ENCODE measurements around the gene MVB12B. TPM values are rescaled to one million over a fixed set of nuclear protein-coding genes. Genes with fewer than 3 reads are reported as not detected.

The MVB12B gene
- total RNA-seq, 1 experiment from 2014 or later: 10.9 TPM

GRCh38 chr9:126420135-126420534, 93.5 kb downstream of the MVB12B start:
- no peak overlapping the region for H3K9ac ChIP-seq (ENCODE audit: low read length)
- no TSS peak for BruUV-seq (replicated peaks)
- POLR2A ChIA-PET: no interaction called here
- CTCF ChIA-PET: no interaction called here
- no peak for ATAC-seq
- TF ChIP-seq RAD21 (IDR thresholded peaks at IDR 0.05; ENCODE audit: low read depth): no peak
- no peak for TF ChIP-seq ZFX (IDR thresholded peaks at IDR 0.05)
- TF ChIP-seq JUND (IDR thresholded peaks at IDR 0.05): no peak
- TF ChIP-seq SRF (IDR thresholded peaks at IDR 0.05; ENCODE audit: low read depth): no peak
- no peak for TF ChIP-seq ELF1 (IDR thresholded peaks at IDR 0.05; ENCODE audit: borderline replicate concordance, low read depth)
- TF ChIP-seq CEBPB (IDR thresholded peaks at IDR 0.05; ENCODE audit: low read depth): no peak
- TF ChIP-seq SIN3A (IDR thresholded peaks at IDR 0.05; ENCODE audit: low read depth): no peak
- TF ChIP-seq EZH2 (IDR thresholded peaks at IDR 0.05): no peak
- TF ChIP-seq EZH2phosphoT487 (IDR thresholded peaks at IDR 0.05; ENCODE audit: borderline replicate concordance): no peak
- no peak for TF ChIP-seq YY1 (IDR thresholded peaks at IDR 0.05; ENCODE audit: extremely low read depth, insufficient replicate concordance, low read depth, low read length)
- TF ChIP-seq FOSL1 (IDR thresholded peaks at IDR 0.05; ENCODE audit: low read depth): no peak
- TF ChIP-seq EGR1 (IDR thresholded peaks at IDR 0.05; ENCODE audit: low read depth): no peak
- no peak for TF ChIP-seq TCF7L2 (IDR thresholded peaks at IDR 0.05; ENCODE audit: borderline replicate concordance, extremely low read depth, insufficient read depth, insufficient read length)
- no peak for TF ChIP-seq REST (IDR thresholded peaks at IDR 0.05; ENCODE audit: low read depth)
- no peak for TF ChIP-seq CBX3 (IDR thresholded peaks at IDR 0.05; ENCODE audit: low read depth)
- no peak for TF ChIP-seq POLR2A (IDR thresholded peaks at IDR 0.05; ENCODE audit: borderline replicate concordance, extremely low read depth, insufficient read depth, insufficient read length)
- TF ChIP-seq ZBTB33 (IDR thresholded peaks at IDR 0.05; ENCODE audit: extremely low read depth, insufficient replicate concordance, low read length): no peak
- TF ChIP-seq ATF3 (IDR thresholded peaks at IDR 0.05): no peak
- H3K27me3 ChIP-seq (ENCODE audit: insufficient read depth, low read length): no peaks in the 10 kb centered on the region
- H2AFZ ChIP-seq (ENCODE audit: low read depth, low read length, poor library complexity, severe bottlenecking): no peak overlapping the region
- H3K4me2 ChIP-seq (ENCODE audit: low read length): 0 out of 2 replicates have a peak overlapping the region, but pooled peaks have one; percentile 50
- no peak for DNase-seq (ENCODE audit: low read depth, low spot score)
- H3K9me2 ChIP-seq (ENCODE audit: insufficient read depth): no peaks in the 10 kb centered on the region
- no peaks in the 10 kb centered on the region for H4K20me1 ChIP-seq (ENCODE audit: insufficient read depth)
- RAD21 ChIA-PET (ENCODE audit: low non-redundant PET in 1 of 2, low total read pairs in 2 of 2, uncharacterized antibody in 2 of 2, unreplicated experiment in 2 of 2): no interaction called here
- H3K27ac ChIP-seq (ENCODE audit: low read depth, low read length): no peak overlapping the region
- peaks cover 9 to 27% of the 10 kb centered on the region in 2 experiments for H3K4me1 ChIP-seq (ENCODE audit: control insufficient read depth in 1 of 2, insufficient read depth in 2 of 2, low read length in 2 of 2)
- intact Hi-C loops (cut with micrococcal nuclease): no loop called here
- H3K36me3 ChIP-seq (ENCODE audit: control insufficient read depth in 1 of 2, insufficient read depth in 2 of 2, low read length in 2 of 2): no peaks in the 10 kb centered on the region
- H3K9me3 ChIP-seq (ENCODE audit: control insufficient read depth in 1 of 2, insufficient read depth in 1 of 2, low read depth in 1 of 2, low read length in 2 of 2): no peaks in the 10 kb centered on the region
- no peak overlapping the region for H3K4me3 ChIP-seq (replicated peaks in 1 of 2; ENCODE audit: low read depth in 1 of 2, low read length in 2 of 2)
- no peaks in the 10 kb centered on the region for H3K79me2 ChIP-seq (ENCODE audit: insufficient read depth, low read length)

Data from HCT116 (cell line).